Thyroid gland (tissue), 4 donors: ENCODE data around the gene SLC19A1. TPM values are rescaled to one million over a fixed set of nuclear protein-coding genes. Genes with fewer than 3 reads are reported as not detected.

Source experiments
- DNase-seq, 2 donors: peaks; one replicate each; pipeline ENCODE4 v3.0.0-alpha.2; 2019
- H3K27ac ChIP-seq, 3 donors: fragments of 200-600 bp; sonication (generic); 1 replicate in 2 of 3; 2 replicates in 1 of 3; pipeline ENCODE4 v1.5.1; 2016 to 2019; ENCODE audit warnings: mild to moderate bottlenecking in 1 of 3, moderate library complexity in 1 of 3
- H3K27me3 ChIP-seq: fragments of 200-600 bp; sonication (generic); one replicate; pipeline ENCODE4 v1.5.1; 2019
- H3K36me3 ChIP-seq, 2 donors: fragments of 200-600 bp; sonication (generic); one replicate each; pipeline ENCODE4 v1.5.1; 2016 to 2019
- H3K4me1 ChIP-seq, 2 donors: fragments of 200-600 bp; sonication (generic); one replicate each; pipeline ENCODE4 v1.5.1; 2017 to 2019
- H3K4me3 ChIP-seq, 3 donors: fragments of 200-600 bp; sonication (generic); replicated peaks in 1 of 3; 1 replicate in 2 of 3; 2 replicates in 1 of 3; pipeline ENCODE4 v1.5.1; 2016; ENCODE audit warnings: mild to moderate bottlenecking in 1 of 3
- H3K9me3 ChIP-seq: fragments of 200-600 bp; sonication (generic); one replicate; pipeline ENCODE4 v1.5.1; 2017
- POLR2A ChIP-seq, 2 donors: fragments of 450-650 bp; IDR thresholded peaks; one replicate each; pipeline ENCODE4 v1.6.1; 2017; ENCODE audit warnings: antibody characterized with exemption in 2 of 2, mild to moderate bottlenecking in 2 of 2, moderate library complexity in 1 of 2
- WGBS, 2 donors: methylation state at CpG; one replicate each; pipeline ENCODE4 v1.1.5; 2017; 5-methylcytosine and 5-hydroxymethylcytosine counted together
- intact Hi-C: fragments of 100-400 bp; cut with DNase I; formaldehyde crosslinking; loops from one replicate; pipeline ENCODE4 v1.15.1; 2023
- total RNA-seq, 4 donors: library from RNA; depleted of rRNA; stranded (reverse); fragments of >200 nt; gene quantifications; one replicate each; pipeline ENCODE4 v1.2.3, GENCODE V29; 2016
- TF ChIP-seq, protein P1 (sequence below), 6 experiments: fragments of 200-600 bp in 3 of 6; fragments of 450-650 bp in 3 of 6; sonication (generic) in 3 of 6; IDR thresholded peaks; one replicate each; pipeline ENCODE4 v1.5.1; 2016 to 2019; ENCODE audit warnings: antibody characterized with exemption in 6 of 6, mild to moderate bottlenecking in 2 of 6, inconsistent platforms in 1 of 6, moderate library complexity in 1 of 6

SLC19A1 gene
- total RNA-seq, 4 donors from 2014 or later: 7.6 to 15.5 (median 12.2) TPM

DNA sequence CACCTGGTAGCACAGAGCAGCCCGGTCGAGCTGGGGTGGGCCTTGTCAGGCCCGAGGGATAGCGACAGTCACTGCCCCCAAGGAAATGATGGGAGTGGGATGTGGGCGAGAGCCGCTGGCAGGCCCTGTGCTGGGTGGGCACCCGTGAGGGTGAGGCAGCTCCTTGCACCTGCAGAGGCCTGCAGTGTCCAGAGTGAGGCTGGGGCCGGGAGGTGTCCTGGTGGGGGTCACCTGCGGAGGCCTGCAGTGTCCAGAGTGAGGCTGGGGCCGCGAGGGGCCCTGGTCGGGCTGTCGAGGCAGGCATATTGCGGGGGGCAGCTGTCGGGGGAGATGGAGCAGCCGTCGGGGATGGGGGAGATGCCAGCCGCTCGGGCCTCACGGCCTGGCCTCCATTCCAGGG lies 49.5 kb downstream of the SLC19A1 start:
- DNase-seq: no peak
- intact Hi-C loops: no loop called here
- Histone ChIP-seq H3K4me3 (no peak overlapping the region), H3K4me1 (no peaks in the 10 kb centered on the region), H3K27me3 (no peaks in the 10 kb centered on the region), H3K36me3 (peaks cover 0 to 11% of the 10 kb centered on the region in 2 donors), H3K9me3 (no peaks in the 10 kb centered on the region), H3K27ac (no peak overlapping the region)
- TF ChIP-seq, protein P1, sequence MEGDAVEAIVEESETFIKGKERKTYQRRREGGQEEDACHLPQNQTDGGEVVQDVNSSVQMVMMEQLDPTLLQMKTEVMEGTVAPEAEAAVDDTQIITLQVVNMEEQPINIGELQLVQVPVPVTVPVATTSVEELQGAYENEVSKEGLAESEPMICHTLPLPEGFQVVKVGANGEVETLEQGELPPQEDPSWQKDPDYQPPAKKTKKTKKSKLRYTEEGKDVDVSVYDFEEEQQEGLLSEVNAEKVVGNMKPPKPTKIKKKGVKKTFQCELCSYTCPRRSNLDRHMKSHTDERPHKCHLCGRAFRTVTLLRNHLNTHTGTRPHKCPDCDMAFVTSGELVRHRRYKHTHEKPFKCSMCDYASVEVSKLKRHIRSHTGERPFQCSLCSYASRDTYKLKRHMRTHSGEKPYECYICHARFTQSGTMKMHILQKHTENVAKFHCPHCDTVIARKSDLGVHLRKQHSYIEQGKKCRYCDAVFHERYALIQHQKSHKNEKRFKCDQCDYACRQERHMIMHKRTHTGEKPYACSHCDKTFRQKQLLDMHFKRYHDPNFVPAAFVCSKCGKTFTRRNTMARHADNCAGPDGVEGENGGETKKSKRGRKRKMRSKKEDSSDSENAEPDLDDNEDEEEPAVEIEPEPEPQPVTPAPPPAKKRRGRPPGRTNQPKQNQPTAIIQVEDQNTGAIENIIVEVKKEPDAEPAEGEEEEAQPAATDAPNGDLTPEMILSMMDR (IDR thresholded peaks at IDR 0.05): no peak
- no peak for TF ChIP-seq POLR2A (IDR thresholded peaks at IDR 0.05)
- WGBS, 2 donors: 94 to 96% methylated on average over 6 to 7 of the region's 20 CpGs

- H3K36me3 ChIP-seq: peaks cover 0 to 6% of the 10 kb centered on the region in 2 donors
- H3K27ac ChIP-seq: no peak overlapping the region
- no peak overlapping the region for H3K4me3 ChIP-seq
- no peaks in the 10 kb centered on the region for H3K27me3 ChIP-seq
- TF ChIP-seq, protein P1 (IDR thresholded peaks at IDR 0.05): no peak
- TF ChIP-seq POLR2A (IDR thresholded peaks at IDR 0.05): no peak
- DNase-seq: no peak
- no peaks in the 10 kb centered on the region for H3K4me1 ChIP-seq
- intact Hi-C loops: no loop called here
- no peaks in the 10 kb centered on the region for H3K9me3 ChIP-seq
- WGBS, 2 donors: 91 to 99% methylated on average over 4 to 8 of the region's 9 CpGs
These were observed 50.6 kb downstream of the SLC19A1 start for GRCh38 chr21:45491623-45492022.

GRCh38 chr21:45491056-45491455 lies 51.2 kb downstream of the SLC19A1 start:
- peaks cover 0 to 6% of the 10 kb centered on the region in 2 donors for H3K36me3 ChIP-seq
- H3K4me3 ChIP-seq: no peak overlapping the region
- no peak overlapping the region for H3K27ac ChIP-seq
- no peak for DNase-seq
- intact Hi-C loops: no loop called here
- TF ChIP-seq, protein P1 (IDR thresholded peaks at IDR 0.05): no peak
- TF ChIP-seq POLR2A (IDR thresholded peaks at IDR 0.05): no peak
- H3K27me3 ChIP-seq: no peaks in the 10 kb centered on the region
- WGBS, 2 donors: 93% methylated on average over 12 of the region's 20 CpGs; no CpG with 5 or more reads in 1 of the 2 donors
- no peaks in the 10 kb centered on the region for H3K9me3 ChIP-seq
- no peaks in the 10 kb centered on the region for H3K4me1 ChIP-seq

- DNase-seq: no peak
These were observed 52.0 kb downstream of the SLC19A1 start for GRCh38 chr21:45490049-45490731.

DNA sequence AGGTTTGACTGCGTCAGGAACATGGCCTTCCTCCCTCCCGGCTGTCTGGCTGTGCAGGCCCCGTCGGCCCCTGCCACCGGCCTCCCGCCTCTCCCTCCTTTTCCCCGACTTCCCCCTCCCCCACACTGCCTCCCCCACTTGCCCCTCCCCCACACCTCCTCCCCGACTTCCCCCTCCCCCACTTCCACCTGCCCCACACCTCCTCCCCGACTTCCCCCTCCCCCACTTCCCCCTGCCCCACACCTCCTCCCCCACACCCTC lies 52.6 kb downstream of the SLC19A1 start:
- TF ChIP-seq POLR2A (IDR thresholded peaks at IDR 0.05): no peak
- TF ChIP-seq, protein P1 (IDR thresholded peaks at IDR 0.05): no peak
- no peaks in the 10 kb centered on the region for H3K27me3 ChIP-seq
- H3K9me3 ChIP-seq: no peaks in the 10 kb centered on the region
- WGBS, 2 donors: 78% methylated on average over 9 of the region's 9 CpGs
- no peaks in the 10 kb centered on the region for H3K4me1 ChIP-seq
- H3K27ac ChIP-seq: no peak overlapping the region
- H3K4me3 ChIP-seq: no peak overlapping the region
- intact Hi-C loops: no loop called here
- no peaks in the 10 kb centered on the region for H3K36me3 ChIP-seq
- DNase-seq: no peak

More at GRCh38 chr21:45490049-45490731, 52.0 kb downstream of the SLC19A1 start:
- no peaks in the 10 kb centered on the region for H3K36me3 ChIP-seq
- H3K4me1 ChIP-seq: no peaks in the 10 kb centered on the region
- no peak overlapping the region for H3K27ac ChIP-seq
- H3K4me3 ChIP-seq: no peak overlapping the region
- no peaks in the 10 kb centered on the region for H3K27me3 ChIP-seq
- intact Hi-C loops: no loop called here
- 85 to 87% methylated on average over 8 to 19 of the region's 29 CpGs for WGBS, 2 donors
- TF ChIP-seq, protein P1 (IDR thresholded peaks at IDR 0.05): no peak
- TF ChIP-seq POLR2A (IDR thresholded peaks at IDR 0.05): no peak
- H3K9me3 ChIP-seq: no peaks in the 10 kb centered on the region
